Panc1 (cell line): ENCODE measurements around the gene GID8. TPM values are rescaled to one million over a fixed set of nuclear protein-coding genes. Genes with fewer than 3 reads are reported as not detected.

Source experiments
- ATAC-seq: fragments of 200-7000 bp; cut with Tn5 transposase; 2 replicates; pipeline ENCODE4 v1.9.1; 2020; ENCODE audit warnings: mild to moderate bottlenecking, moderate library complexity
- BruUV-seq: library from RNA; stranded (reverse); fragments of 400-500 nt; replicated peaks from 2 replicates; lab custom pipeline; 2021; lab: Mats Ljungman, UMichigan
- CTCF ChIA-PET: fragments of 300-600 bp; sonication (Branson Sonifier 250); formaldehyde crosslinking; loops from one replicate; lab custom pipeline; 2022; ENCODE audit warnings: antibody characterized with exemption; lab: Charles Lee
- POLR2A ChIA-PET: fragments of 300-600 bp; sonication (Branson Sonifier 250); formaldehyde crosslinking; loops from one replicate; lab custom pipeline; 2022; ENCODE audit warnings: antibody characterized with exemption; lab: Charles Lee
- DNase-seq: peaks from one replicate; pipeline ENCODE4 v3.0.0-alpha.2; 2010; ENCODE audit warnings: low read depth, low spot score
- H3K27ac ChIP-seq: 2 replicates; pipeline ENCODE4 v1.5.1; 2011; ENCODE audit warnings: mild to moderate bottlenecking, low read length, inconsistent platforms
- H3K27me3 ChIP-seq: fragments of 200-500 bp; sonication (Bioruptor generic); 2 replicates; pipeline ENCODE4 v1.6.0; 2014; ENCODE audit warnings: low read length, inconsistent platforms; ENCODE audit not compliant: control insufficient read depth, insufficient read depth
- H3K36me3 ChIP-seq: fragments of 200-500 bp; sonication (Bioruptor generic); 2 replicates; pipeline ENCODE4 v1.5.1; 2014; ENCODE audit warnings: inconsistent platforms, mild to moderate bottlenecking, low read length, moderate library complexity; ENCODE audit not compliant: control insufficient read depth, insufficient read depth
- H3K4me1 ChIP-seq: 2 replicates; pipeline ENCODE4 v1.5.1; 2011; ENCODE audit warnings: inconsistent platforms, mild to moderate bottlenecking, low read length, moderate library complexity; ENCODE audit not compliant: control insufficient read depth, insufficient read depth
- H3K4me3 ChIP-seq, 2 experiments: 2 replicates each; pipeline ENCODE4 v1.5.1; 2011 to 2012; ENCODE audit warnings: low read depth in 2 of 2, low read length in 2 of 2, mild to moderate bottlenecking in 2 of 2, inconsistent platforms in 1 of 2, moderate library complexity in 1 of 2
- H3K9me3 ChIP-seq: fragments of 200-500 bp; sonication (Bioruptor generic); 2 replicates; pipeline ENCODE4 v1.5.1; 2014; ENCODE audit warnings: low read depth, mild to moderate bottlenecking, inconsistent platforms, low read length, moderate library complexity; ENCODE audit not compliant: control insufficient read depth, insufficient read depth
- CTCF ChIP-seq: fragments of 450-650 bp; IDR thresholded peaks from 2 replicates; pipeline ENCODE4 v1.5.1; 2017; ENCODE audit warnings: mild to moderate bottlenecking
- POLR2AphosphoS5 ChIP-seq: IDR thresholded peaks from 2 replicates; pipeline ENCODE4 v1.6.1; 2012; ENCODE audit warnings: mild to moderate bottlenecking, low read depth, low read length, moderate library complexity
- REST ChIP-seq, 2 experiments: IDR thresholded peaks; 2 replicates each; pipeline ENCODE4 v1.6.1; 2011 to 2012; ENCODE audit warnings: low read depth in 2 of 2, control low read depth in 1 of 2, low read length in 1 of 2, mild to moderate bottlenecking in 1 of 2, moderate library complexity in 1 of 2; ENCODE audit not compliant: insufficient read depth in 1 of 2
- SIN3A ChIP-seq: IDR thresholded peaks from 2 replicates; pipeline ENCODE4 v1.6.1; 2012; ENCODE audit warnings: low read depth, mild to moderate bottlenecking, low read length, moderate library complexity, borderline replicate concordance; ENCODE audit not compliant: insufficient read depth
- TCF7L2 ChIP-seq: IDR thresholded peaks from 2 replicates; pipeline ENCODE4 v1.6.1; 2011; ENCODE audit warnings: mild to moderate bottlenecking, low read depth, low read length, inconsistent platforms
- in situ Hi-C: cut with HindIII; loops from 2 replicates; pipeline ENCODE4 v1.10.0; 2016; ENCODE audit warnings: low sequenced_read_pairs, low pct_unique_long_range_greater_than_20kb
- intact Hi-C: fragments of 100-400 bp; cut with micrococcal nuclease; formaldehyde crosslinking; loops from one replicate; pipeline ENCODE4 v1.10.0; 2022; ENCODE audit not compliant: unreplicated experiment
- total RNA-seq: library from RNA; stranded (reverse); gene quantifications from one replicate; pipeline ENCODE4 v1.2.1, GENCODE V29; 2021; ENCODE audit not compliant: unreplicated experiment

Gene GID8
- total RNA-seq, 1 experiment from 2014 or later, result 37.3 TPM

GRCh38 chr20:62956387-62957135, 18.6 kb downstream of the GID8 start:
- ChIA-PET CTCF (interaction anchor here (0.7 kb wide), 1 partner anchor 65 kb away, joined by 3 read pairs; no protein-coding TSS in a partner anchor), POLR2A (no interaction called here)
- Histone ChIP-seq H3K9me3 (no peaks in the 10 kb centered on the region), H3K36me3 (no peaks in the 10 kb centered on the region), H3K27ac (no peak overlapping the region), H3K4me1 (peaks cover 9% of the 10 kb centered on the region; the same call in 1 of the 2 replicates), H3K4me3 (no peak overlapping the region), H3K27me3 (no peaks in the 10 kb centered on the region)
- no TSS peak for BruUV-seq
- no peak for TF ChIP-seq CTCF
- no peak for TF ChIP-seq SIN3A
- no peak for TF ChIP-seq POLR2AphosphoS5
- no peak for TF ChIP-seq REST (IDR thresholded peaks at IDR 0.05; ENCODE audit: insufficient read depth in 1 of 2, low read depth in 2 of 2, low read length in 1 of 2)
- no peak for TF ChIP-seq TCF7L2
- intact Hi-C loops, result no loop called here
- in situ Hi-C loops, result no loop called here
- DNase-seq (no peak), ATAC-seq (no peak)

GRCh38 chr20:62957136-62958117, 19.5 kb downstream of the GID8 start:
- CTCF ChIA-PET, result interaction anchor here (0.7 kb wide), 1 partner anchor 66 kb away, joined by 3 read pairs; no protein-coding TSS in a partner anchor
- Histone ChIP-seq H3K36me3 (no peaks in the 10 kb centered on the region), H3K27ac (no peak overlapping the region), H3K4me3 (no peak overlapping the region), H3K9me3 (no peaks in the 10 kb centered on the region), H3K27me3 (no peaks in the 10 kb centered on the region), H3K4me1 (peaks cover 9% of the 10 kb centered on the region; the same call in 1 of the 2 replicates)
- in situ Hi-C loops, result no loop called here
- no peak for ATAC-seq
- DNase-seq, result no peak
- intact Hi-C loops, result no loop called here
- TF ChIP-seq REST (IDR thresholded peaks at IDR 0.05; ENCODE audit: insufficient read depth in 1 of 2, low read depth in 2 of 2, low read length in 1 of 2) (no peak), CTCF (no peak), TCF7L2 (no peak), POLR2AphosphoS5 (no peak), SIN3A (no peak)
- POLR2A ChIA-PET, result interaction anchor here (0.5 kb wide), 1 partner anchor 241 kb away, joined by 11 read pairs; no protein-coding TSS in a partner anchor
- no TSS peak for BruUV-seq
